GM12878 (cell line): ENCODE data around the gene RTF2. TPM values are rescaled to one million over a fixed set of nuclear protein-coding genes. Genes with fewer than 3 reads are reported as not detected.

ENCODE experiments used
- ATAC-seq: fragments of 200-7000 bp; cut with Tn5 transposase; 3 replicates; pipeline ENCODE4 v1.9.1; 2020; ENCODE audit warnings: mild to moderate bottlenecking, moderate library complexity
- BruUV-seq: library from RNA; stranded (reverse); fragments of 400-500 nt; replicated peaks from 2 replicates; lab custom pipeline; 2021; lab: Mats Ljungman, UMichigan
- CTCF ChIA-PET: fragments of 300-600 bp; sonication (Branson Sonifier 250); formaldehyde crosslinking; extraction: SDS; loops from one replicate; lab custom pipeline; 2021; ENCODE audit warnings: inconsistent platforms; lab: Yijun Ruan, JAX
- POLR2A ChIA-PET: fragments of 350-600 bp; formaldehyde crosslinking; extraction: SDS; loops from one replicate; lab custom pipeline; 2021; ENCODE audit warnings: inconsistent platforms; lab: Charles Lee
- RAD21 ChIA-PET: fragments of 300-600 bp; sonication (Branson Sonifier 250); formaldehyde crosslinking; loops from one replicate; lab custom pipeline; 2023; ENCODE audit warnings: antibody characterized with exemption; ENCODE audit not compliant: unreplicated experiment; lab: Charles Lee
- SMC1A ChIA-PET: fragments of 300-600 bp; sonication (Branson Sonifier 250); formaldehyde crosslinking; loops from one replicate; lab custom pipeline; 2023; ENCODE audit not compliant: unreplicated experiment, uncharacterized antibody; lab: Charles Lee
- DNase-seq: peaks from one replicate; pipeline ENCODE4 v3.0.0-alpha.2; 2011; ENCODE audit warnings: low read depth, low spot score
- FAIRE-seq: peaks from 3 replicates; lab custom pipeline; 2011; peaks lifted over from hg19 to GRCh38; lab: Jason Lieb, UNC
- H2AFZ ChIP-seq: 2 replicates; pipeline ENCODE4 v1.6.0; 2011; ENCODE audit warnings: low read depth, low read length, control low read depth; ENCODE audit not compliant: control insufficient read depth
- H3K27ac ChIP-seq: 2 replicates; pipeline ENCODE4 v1.5.1; 2011; ENCODE audit warnings: control low read depth; ENCODE audit not compliant: control insufficient read depth, insufficient read depth
- H3K27me3 ChIP-seq, 2 experiments: replicated peaks in 1 of 2; 2 replicates each; pipeline versions ENCODE4 v1.6.0 to v1.6.1; 2011; ENCODE audit warnings: low read length in 1 of 2; ENCODE audit not compliant: control insufficient read depth in 2 of 2, insufficient read depth in 2 of 2
- H3K36me3 ChIP-seq, 2 experiments: 2 replicates each; pipeline ENCODE4 v1.5.1; 2011; ENCODE audit warnings: low read length in 1 of 2; ENCODE audit not compliant: control insufficient read depth in 2 of 2, insufficient read depth in 2 of 2
- H3K4me1 ChIP-seq: 2 replicates; pipeline ENCODE4 v1.6.1; 2011; ENCODE audit warnings: mild to moderate bottlenecking, low read length, moderate library complexity, mixed read lengths; ENCODE audit not compliant: control insufficient read depth, insufficient read depth
- H3K4me2 ChIP-seq: 2 replicates; pipeline ENCODE4 v1.6.0; 2011; ENCODE audit warnings: control low read depth; ENCODE audit not compliant: control insufficient read depth, insufficient read depth
- H3K4me3 ChIP-seq: fragments of 200-600 bp; sonication (generic); 2 replicates; pipeline ENCODE4 v1.5.1; 2016
- H3K79me2 ChIP-seq: 2 replicates; pipeline ENCODE4 v1.6.0; 2011; ENCODE audit warnings: low read length; ENCODE audit not compliant: control insufficient read depth, insufficient read depth
- H3K9ac ChIP-seq: 2 replicates; pipeline ENCODE4 v1.8.0; 2011; ENCODE audit warnings: low read length, control low read depth, mixed read lengths; ENCODE audit not compliant: control insufficient read depth, insufficient read depth
- H3K9me3 ChIP-seq: replicated peaks from 3 replicates; pipeline ENCODE4 v1.5.1; 2011; ENCODE audit warnings: mild to moderate bottlenecking, low read length; ENCODE audit not compliant: control insufficient read depth, insufficient read depth
- H4K20me1 ChIP-seq: 2 replicates; pipeline ENCODE4 v1.6.0; 2011; ENCODE audit not compliant: control insufficient read depth, insufficient read depth
- EP300 ChIP-seq, 2 experiments: fragments of 150-350 bp in 1 of 2; IDR thresholded peaks; 2 replicates each; pipeline ENCODE4 v1.6.1; 2011 to 2012; ENCODE audit warnings: low read depth in 2 of 2, low read length in 2 of 2, borderline replicate concordance in 1 of 2, improper control_type of control experiment in 1 of 2, inconsistent platforms in 1 of 2; ENCODE audit not compliant: control insufficient read depth in 1 of 2
- ETV6 ChIP-seq, 2 experiments: fragments of 450-650 bp in 1 of 2; IDR thresholded peaks in 1 of 2; conservative IDR thresholded peaks in 1 of 2; 2 replicates each; pipeline ENCODE4 v1.6.1; 2014; ENCODE audit warnings: antibody characterized with exemption in 1 of 2, borderline replicate concordance in 1 of 2, low read depth in 1 of 2, mild to moderate bottlenecking in 1 of 2, moderate library complexity in 1 of 2
- IRF4 ChIP-seq: IDR thresholded peaks from 2 replicates; pipeline ENCODE4 v1.6.1; 2011; ENCODE audit warnings: low read depth, low read length
- JUND ChIP-seq: IDR thresholded peaks from 2 replicates; pipeline ENCODE4 v1.6.1; 2012; ENCODE audit warnings: low read depth, mild to moderate bottlenecking, low read length, improper control_type of control experiment, moderate library complexity
- KDM1A ChIP-seq: fragments of 200-600 bp; sonication (generic); IDR thresholded peaks from 2 replicates; pipeline ENCODE4 v1.6.1; 2016; ENCODE audit warnings: borderline replicate concordance
- NFYB ChIP-seq: IDR thresholded peaks from 2 replicates; pipeline ENCODE4 v1.6.1; 2011; ENCODE audit warnings: low read depth, mild to moderate bottlenecking, low read length, improper control_type of control experiment, moderate library complexity; ENCODE audit not compliant: insufficient read depth
- NR2F1 ChIP-seq: fragments of 450-650 bp; conservative IDR thresholded peaks from 2 replicates; pipeline ENCODE4 v1.6.1; 2017; ENCODE audit warnings: mild to moderate bottlenecking
- RELA ChIP-seq: fragments of 450-650 bp; IDR thresholded peaks from 2 replicates; pipeline ENCODE4 v1.8.0; 2014; ENCODE audit warnings: borderline replicate concordance; ENCODE audit not compliant: partially characterized antibody
- TBL1XR1 ChIP-seq: IDR thresholded peaks from 2 replicates; pipeline ENCODE4 v1.6.1; 2012; ENCODE audit warnings: low read depth, low read length, improper control_type of control experiment
- ZNF207 ChIP-seq: fragments of 450-650 bp; IDR thresholded peaks from 2 replicates; pipeline ENCODE4 v1.6.1; 2014; ENCODE audit warnings: antibody characterized with exemption, mild to moderate bottlenecking, borderline replicate concordance
- ZNF384 ChIP-seq: IDR thresholded peaks from 2 replicates; pipeline ENCODE4 v1.6.1; 2012; ENCODE audit warnings: low read depth, mild to moderate bottlenecking, low read length, improper control_type of control experiment, borderline replicate concordance
- WGBS: methylation state at CpG from one replicate; pipeline ENCODE4 v1.1.6; 2016; ENCODE audit warnings: low lambda C conversion rate; ENCODE audit not compliant: insufficient replicate concordance, insufficient coverage; ENCODE audit errors: missing lambda C conversion rate; 5-methylcytosine and 5-hydroxymethylcytosine counted together
- in situ Hi-C: fragments of 300-500 bp; cut with MboI; formaldehyde crosslinking; loops from 9 replicates; pipeline ENCODE4 v1.14.3; 2018; ENCODE audit warnings: mixed read lengths
- intact Hi-C: fragments of 100-400 bp; cut with micrococcal nuclease; formaldehyde crosslinking; loops from one replicate; pipeline ENCODE4 v1.14.2; 2022; ENCODE audit not compliant: unreplicated experiment
- polyA plus RNA-seq, 11 experiments: library from polyadenylated mRNA; depleted of rRNA in 4 of 11; unstranded in 6 of 11; stranded (reverse) in 5 of 11; fragments of >200 nt; fragmentation: Nextera tagmentation in 4 of 11; fragmentation: Illumina TruSeq in 1 of 11; extraction: Ambion mirVana in 4 of 11; extraction: Trizol in 1 of 11; gene quantifications; 1 replicate in 1 of 11; 2 replicates in 10 of 11; pipeline versions ENCODE4 v1.2.1 to v1.2.3, GENCODE V29; 2011 to 2016; ENCODE audit warnings: inconsistent platforms in 2 of 11, missing spikeins in 2 of 11, low read depth in 1 of 11
- total RNA-seq, 4 experiments: library from RNA; depleted of rRNA in 3 of 4; stranded (reverse); fragments of >200 nt in 3 of 4; fragmentation: Illumina TruSeq in 1 of 4; extraction: Trizol in 1 of 4; gene quantifications; 2 replicates each; pipeline versions ENCODE4 v1.2.1 to v1.2.3, GENCODE V29; 2013 to 2021
- TF ChIP-seq, protein P1 (sequence below): fragments of 450-650 bp; IDR thresholded peaks from 2 replicates; pipeline ENCODE4 v1.6.1; 2017; ENCODE audit warnings: mild to moderate bottlenecking
- TF ChIP-seq, protein P2 (sequence below): IDR thresholded peaks from 2 replicates; pipeline ENCODE4 v1.6.1; 2011; ENCODE audit warnings: low read depth, low read length, improper control_type of control experiment, borderline replicate concordance

Gene RTF2
- total and polyA plus RNA-seq, 10 of the 15 experiments (the other 5 are each of a cell fraction or from before 2014, with no cell fraction given), result 66.2 to 133 (median 82.9) TPM

DNA sequence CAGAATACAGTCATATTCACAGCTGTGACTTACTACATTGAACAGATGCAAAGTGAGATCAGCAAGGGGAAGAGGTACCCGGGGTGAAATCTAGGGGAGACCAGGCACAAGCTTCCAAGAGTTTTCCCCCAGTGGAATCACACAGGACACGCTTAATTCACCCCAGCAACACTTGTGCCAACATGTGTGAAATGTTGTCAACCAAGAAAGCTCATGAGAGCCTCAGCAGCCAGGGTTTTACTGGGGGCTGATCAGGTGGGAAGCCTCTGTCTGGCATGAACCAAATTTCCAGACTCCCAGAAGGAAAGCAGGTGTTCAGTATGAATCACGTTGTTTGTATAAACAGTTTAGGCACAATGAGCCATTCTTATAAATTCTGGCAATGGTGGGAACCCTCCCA lies 6.9 kb upstream of the RTF2 start:
- 15% methylated on average over 3 of the region's 3 CpGs for WGBS
- ChIA-PET SMC1A (no interaction called here), CTCF (no interaction called here), POLR2A (no interaction called here), RAD21 (no interaction called here)
- Histone ChIP-seq H3K4me2 (no peak overlapping the region), H3K36me3 (no peaks in the 10 kb centered on the region), H3K9me3 (no peaks in the 10 kb centered on the region), H2AFZ (no peak overlapping the region), H3K4me1 (peaks cover 9% of the 10 kb centered on the region), H3K9ac (no peak overlapping the region), H3K4me3 (no peak overlapping the region), H3K27ac (no peak overlapping the region), H3K79me2 (no peaks in the 10 kb centered on the region), H3K27me3 (no peaks in the 10 kb centered on the region), H4K20me1 (no peaks in the 10 kb centered on the region)
- no peak for DNase-seq
- no peak for FAIRE-seq
- BruUV-seq, result no TSS peak
- in situ Hi-C loops, result no loop called here
- ATAC-seq, result no peak
- intact Hi-C loops, result no loop called here
- no peak for TF ChIP-seq ZNF207
- TF ChIP-seq KDM1A, result no peak
- TF ChIP-seq NFYB, result no peak
- no peak for TF ChIP-seq IRF4
- TF ChIP-seq EP300 (IDR thresholded peaks at IDR 0.05; ENCODE audit: borderline replicate concordance in 1 of 2, control insufficient read depth in 1 of 2, low read depth in 2 of 2, low read length in 2 of 2), result no peak
- TF ChIP-seq ZNF384, result no peak

DNA sequence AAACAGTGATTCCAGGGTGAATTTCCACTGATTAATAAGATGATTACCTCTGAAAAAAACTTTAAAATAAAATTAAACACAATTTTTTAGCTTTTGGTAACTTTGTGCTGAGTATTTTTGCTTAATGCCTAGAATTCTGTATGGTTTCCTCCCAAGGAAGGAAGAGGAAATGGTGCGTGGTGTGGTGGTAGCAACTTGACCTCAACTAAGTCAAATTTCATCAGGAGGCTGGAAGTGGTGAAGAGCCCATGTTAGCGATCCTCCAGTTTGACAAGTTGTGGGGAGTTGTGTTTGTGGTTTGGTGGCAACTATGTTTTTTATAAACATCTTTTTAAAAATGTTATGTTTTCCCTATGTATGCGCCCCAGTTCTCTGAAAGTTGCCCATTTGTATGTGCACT lies 5.0 kb upstream of the RTF2 start:
- in situ Hi-C loops, result no loop called here
- H3K9ac ChIP-seq, result no peak overlapping the region
- POLR2A ChIA-PET, result interaction anchor here (0.6 kb wide), 1 partner anchor 51 kb away, joined by 4 read pairs; the partner anchor contains the start of gene CASS4
- no peaks in the 10 kb centered on the region for H3K27me3 ChIP-seq
- BruUV-seq, result no TSS peak
- peaks cover 11% of the 10 kb centered on the region for H3K4me1 ChIP-seq
- TF ChIP-seq ETV6 (conservative IDR thresholded peaks at IDR 0.05 in 1 of 2, IDR thresholded peaks at IDR 0.05 in 1 of 2; ENCODE audit: borderline replicate concordance in 1 of 2, low read depth in 1 of 2) (no peak), NR2F1 (no peak), ZNF207 (no peak), JUND (no peak), RELA (no peak), TBL1XR1 (no peak)
- TF ChIP-seq, protein P1, sequence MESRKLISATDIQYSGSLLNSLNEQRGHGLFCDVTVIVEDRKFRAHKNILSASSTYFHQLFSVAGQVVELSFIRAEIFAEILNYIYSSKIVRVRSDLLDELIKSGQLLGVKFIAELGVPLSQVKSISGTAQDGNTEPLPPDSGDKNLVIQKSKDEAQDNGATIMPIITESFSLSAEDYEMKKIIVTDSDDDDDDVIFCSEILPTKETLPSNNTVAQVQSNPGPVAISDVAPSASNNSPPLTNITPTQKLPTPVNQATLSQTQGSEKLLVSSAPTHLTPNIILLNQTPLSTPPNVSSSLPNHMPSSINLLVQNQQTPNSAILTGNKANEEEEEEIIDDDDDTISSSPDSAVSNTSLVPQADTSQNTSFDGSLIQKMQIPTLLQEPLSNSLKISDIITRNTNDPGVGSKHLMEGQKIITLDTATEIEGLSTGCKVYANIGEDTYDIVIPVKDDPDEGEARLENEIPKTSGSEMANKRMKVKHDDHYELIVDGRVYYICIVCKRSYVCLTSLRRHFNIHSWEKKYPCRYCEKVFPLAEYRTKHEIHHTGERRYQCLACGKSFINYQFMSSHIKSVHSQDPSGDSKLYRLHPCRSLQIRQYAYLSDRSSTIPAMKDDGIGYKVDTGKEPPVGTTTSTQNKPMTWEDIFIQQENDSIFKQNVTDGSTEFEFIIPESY, result no peak
- TF ChIP-seq, protein P2, sequence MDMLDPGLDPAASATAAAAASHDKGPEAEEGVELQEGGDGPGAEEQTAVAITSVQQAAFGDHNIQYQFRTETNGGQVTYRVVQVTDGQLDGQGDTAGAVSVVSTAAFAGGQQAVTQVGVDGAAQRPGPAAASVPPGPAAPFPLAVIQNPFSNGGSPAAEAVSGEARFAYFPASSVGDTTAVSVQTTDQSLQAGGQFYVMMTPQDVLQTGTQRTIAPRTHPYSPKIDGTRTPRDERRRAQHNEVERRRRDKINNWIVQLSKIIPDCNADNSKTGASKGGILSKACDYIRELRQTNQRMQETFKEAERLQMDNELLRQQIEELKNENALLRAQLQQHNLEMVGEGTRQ, result no peak
- no peaks in the 10 kb centered on the region for H3K36me3 ChIP-seq
- no peak overlapping the region for H3K4me3 ChIP-seq
- H4K20me1 ChIP-seq, result no peaks in the 10 kb centered on the region
- H3K9me3 ChIP-seq, result no peaks in the 10 kb centered on the region
- H2AFZ ChIP-seq, result no peak overlapping the region
- no peaks in the 10 kb centered on the region for H3K79me2 ChIP-seq
- CTCF ChIA-PET, result interaction anchor here (0.7 to 2.9 kb wide), 3 partner anchors 9 to 63 kb away, joined by 3 to 11 read pairs (median 10); no protein-coding TSS in a partner anchor
- SMC1A ChIA-PET, result interaction anchor here (1.1 to 1.7 kb wide), 4 partner anchors 11 to 51 kb away, joined by 3 to 5 read pairs (median 4); partner anchors contain the start of gene CASS4
- 43% methylated on average over 3 of the region's 3 CpGs for WGBS
- ATAC-seq (no peak), DNase-seq (no peak), FAIRE-seq (no peak)
- RAD21 ChIA-PET, result no interaction called here
- no peak overlapping the region for H3K4me2 ChIP-seq
- H3K27ac ChIP-seq, result no peak overlapping the region
- intact Hi-C loops, result no loop called here
